Hepatocyte (in vitro differentiated cells): ENCODE results near the gene OGDHL.

Experiments
- CTCF ChIP-seq: fragments of 200-600 bp; sonication (generic); IDR thresholded peaks from 2 replicates; pipeline ENCODE4 v1.5.1; 2016; ENCODE audit warnings: antibody characterized with exemption, mild to moderate bottlenecking; ENCODE audit not compliant: poor library complexity
- EZH2phosphoT487 ChIP-seq: fragments of 200-600 bp; sonication (generic); IDR thresholded peaks from one replicate; pipeline ENCODE4 v1.6.1; 2018; ENCODE audit warnings: antibody characterized with exemption, mild to moderate bottlenecking, low read depth, moderate library complexity; ENCODE audit not compliant: unreplicated experiment, severe bottlenecking

GRCh38 chr10:49688261-49688846, 73.8 kb downstream of the OGDHL start:
- no peak for TF ChIP-seq CTCF
- TF ChIP-seq EZH2phosphoT487 = no peak
